Fibroblast of lung (primary cell): ENCODE results near the gene RWDD4.

ENCODE experiments used
- CTCF ChIP-seq, 2 donors: IDR thresholded peaks in 1 of 2; conservative IDR thresholded peaks in 1 of 2; 1 replicate in 1 of 2; 2 replicates in 1 of 2; pipeline ENCODE4 v1.5.1; 2011 to 2012; ENCODE audit warnings: low read length in 2 of 2, control low read depth in 1 of 2, inconsistent platforms in 1 of 2, low read depth in 1 of 2, mild to moderate bottlenecking in 1 of 2
- EZH2 ChIP-seq: IDR thresholded peaks from 2 replicates; pipeline ENCODE4 v1.5.1; 2012; ENCODE audit warnings: low read length, control low read depth, mild to moderate bottlenecking; ENCODE audit errors: missing control alignments

GRCh38 chr4:183591301-183591700, 67.7 kb downstream of the RWDD4 start:
- TF ChIP-seq CTCF (conservative IDR thresholded peaks at IDR 0.05 in 1 of 2, IDR thresholded peaks at IDR 0.05 in 1 of 2; ENCODE audit: low read depth in 1 of 2, low read length in 2 of 2) (no peak), EZH2 (no peak)
